Measurements from ENCODE around the gene CD2AP.

DNA sequence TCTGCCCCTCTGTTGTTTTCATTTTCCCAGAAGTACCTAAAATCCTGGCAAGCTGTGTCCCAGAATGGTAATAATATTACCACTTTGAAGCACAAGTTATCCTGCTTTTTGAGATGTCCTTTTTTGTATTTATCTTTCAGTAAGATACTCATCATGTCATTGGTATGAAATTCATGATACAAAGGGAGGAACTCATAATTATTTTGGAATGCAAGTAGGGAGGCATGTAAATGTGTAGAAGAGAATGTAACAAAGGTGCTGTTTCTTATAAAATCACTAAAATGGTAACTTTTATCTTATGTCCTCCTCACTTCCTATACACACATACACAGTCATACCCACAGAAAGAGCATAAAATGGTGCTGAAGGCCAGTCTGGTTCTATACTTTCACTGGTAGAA is 109.9 kb downstream of the CD2AP start:
- TF ChIP-seq, protein P1, sequence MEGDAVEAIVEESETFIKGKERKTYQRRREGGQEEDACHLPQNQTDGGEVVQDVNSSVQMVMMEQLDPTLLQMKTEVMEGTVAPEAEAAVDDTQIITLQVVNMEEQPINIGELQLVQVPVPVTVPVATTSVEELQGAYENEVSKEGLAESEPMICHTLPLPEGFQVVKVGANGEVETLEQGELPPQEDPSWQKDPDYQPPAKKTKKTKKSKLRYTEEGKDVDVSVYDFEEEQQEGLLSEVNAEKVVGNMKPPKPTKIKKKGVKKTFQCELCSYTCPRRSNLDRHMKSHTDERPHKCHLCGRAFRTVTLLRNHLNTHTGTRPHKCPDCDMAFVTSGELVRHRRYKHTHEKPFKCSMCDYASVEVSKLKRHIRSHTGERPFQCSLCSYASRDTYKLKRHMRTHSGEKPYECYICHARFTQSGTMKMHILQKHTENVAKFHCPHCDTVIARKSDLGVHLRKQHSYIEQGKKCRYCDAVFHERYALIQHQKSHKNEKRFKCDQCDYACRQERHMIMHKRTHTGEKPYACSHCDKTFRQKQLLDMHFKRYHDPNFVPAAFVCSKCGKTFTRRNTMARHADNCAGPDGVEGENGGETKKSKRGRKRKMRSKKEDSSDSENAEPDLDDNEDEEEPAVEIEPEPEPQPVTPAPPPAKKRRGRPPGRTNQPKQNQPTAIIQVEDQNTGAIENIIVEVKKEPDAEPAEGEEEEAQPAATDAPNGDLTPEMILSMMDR (IDR thresholded peaks at IDR 0.05) = no peak
- no peak for TF ChIP-seq POLR2AphosphoS5 (IDR thresholded peaks at IDR 0.05)
- TF ChIP-seq POLR2A (IDR thresholded peaks at IDR 0.05) = no peak
- TF ChIP-seq EP300 (IDR thresholded peaks at IDR 0.05) = no peak

All from sigmoid colon (tissue), 4 donors.